ENCODE measurements around the gene GOLGB1.

DNA sequence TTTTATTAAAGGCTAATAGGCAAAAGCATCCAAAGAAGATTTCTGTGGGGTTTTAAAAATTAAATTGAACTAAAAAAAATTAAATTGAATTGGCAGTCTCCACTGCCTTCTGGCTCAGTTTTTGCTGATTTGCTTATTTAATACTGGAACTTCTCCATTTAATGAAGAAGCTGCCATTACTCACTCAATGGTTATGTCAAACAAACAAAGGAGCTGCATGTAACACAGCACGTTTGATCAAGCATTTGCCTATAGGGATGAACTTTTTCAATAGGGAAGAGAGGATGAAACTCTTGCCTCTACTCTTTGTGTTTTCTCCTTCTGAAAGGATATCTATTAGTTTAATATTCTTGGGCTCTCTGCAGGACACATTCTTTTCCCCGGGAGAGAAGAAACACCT, 84.1 kb downstream of the GOLGB1 start:
- TF ChIP-seq, protein P1, sequence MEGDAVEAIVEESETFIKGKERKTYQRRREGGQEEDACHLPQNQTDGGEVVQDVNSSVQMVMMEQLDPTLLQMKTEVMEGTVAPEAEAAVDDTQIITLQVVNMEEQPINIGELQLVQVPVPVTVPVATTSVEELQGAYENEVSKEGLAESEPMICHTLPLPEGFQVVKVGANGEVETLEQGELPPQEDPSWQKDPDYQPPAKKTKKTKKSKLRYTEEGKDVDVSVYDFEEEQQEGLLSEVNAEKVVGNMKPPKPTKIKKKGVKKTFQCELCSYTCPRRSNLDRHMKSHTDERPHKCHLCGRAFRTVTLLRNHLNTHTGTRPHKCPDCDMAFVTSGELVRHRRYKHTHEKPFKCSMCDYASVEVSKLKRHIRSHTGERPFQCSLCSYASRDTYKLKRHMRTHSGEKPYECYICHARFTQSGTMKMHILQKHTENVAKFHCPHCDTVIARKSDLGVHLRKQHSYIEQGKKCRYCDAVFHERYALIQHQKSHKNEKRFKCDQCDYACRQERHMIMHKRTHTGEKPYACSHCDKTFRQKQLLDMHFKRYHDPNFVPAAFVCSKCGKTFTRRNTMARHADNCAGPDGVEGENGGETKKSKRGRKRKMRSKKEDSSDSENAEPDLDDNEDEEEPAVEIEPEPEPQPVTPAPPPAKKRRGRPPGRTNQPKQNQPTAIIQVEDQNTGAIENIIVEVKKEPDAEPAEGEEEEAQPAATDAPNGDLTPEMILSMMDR (IDR thresholded peaks at IDR 0.05; ENCODE audit: poor library complexity): no peak
- no peak for TF ChIP-seq EZH2phosphoT487 (IDR thresholded peaks at IDR 0.05; ENCODE audit: low read depth, severe bottlenecking, unreplicated experiment)
